Stimulated activated CD8-positive, alpha-beta memory T cell treated with anti-CD3 and anti-CD28 coated beads, Interleukin-12 subunit alpha, Interleukin-12 subunit beta, amount 100 ng/mL, for 4 hours (primary cell): ENCODE results near the gene ACSS1.

ENCODE experiments used
- DNase-seq: peaks from one replicate; pipeline ENCODE4 v3.0.0-alpha.2; 2020; ENCODE audit warnings: low read depth

The ACSS1 gene

DNA sequence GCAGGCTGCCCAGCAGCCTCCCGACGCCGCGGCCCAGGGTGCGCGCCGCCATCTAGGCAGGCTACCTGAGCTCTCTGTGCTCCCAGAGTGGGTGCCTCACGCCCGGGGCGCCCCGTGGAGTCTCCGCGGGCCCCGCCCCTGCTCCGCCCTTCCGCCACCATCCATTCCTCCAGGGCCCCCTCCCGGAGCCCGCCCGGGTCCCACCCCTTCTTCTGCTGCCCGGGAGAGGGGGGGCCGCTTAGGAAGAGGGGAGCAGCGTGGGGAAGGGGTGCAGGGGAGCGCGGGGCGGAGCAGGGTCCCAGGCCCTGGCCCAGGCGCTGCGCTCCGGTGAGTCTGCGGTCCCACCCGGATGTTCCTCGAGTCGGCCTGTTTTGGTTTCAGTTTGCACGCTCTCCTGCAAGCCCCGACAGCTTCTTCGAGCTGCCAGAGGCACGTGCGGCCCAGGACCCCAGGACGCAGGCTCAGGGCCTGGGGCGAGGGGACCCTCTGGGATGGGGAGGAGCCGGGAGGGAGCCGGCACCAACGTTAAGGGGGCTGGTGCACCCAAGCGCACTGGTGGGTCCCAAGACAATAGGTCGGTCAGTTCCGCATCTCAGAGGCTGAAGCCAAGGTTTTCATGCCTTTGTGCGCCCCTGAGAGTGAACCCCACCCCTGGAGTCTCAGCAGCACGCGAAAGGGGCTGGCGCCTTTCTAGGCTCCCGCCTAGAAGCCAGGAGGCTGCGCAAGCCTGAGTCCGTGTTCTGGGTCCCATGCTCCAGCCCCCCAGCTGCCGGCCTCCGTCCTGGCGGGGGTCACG lies at the start of gene ACSS1:
Gene ACSS1, minus strand, starts transcription at position 89 of the 796 bp plus-strand sequence. Its CDS starts 37 bp downstream, at position 52.
- peak; percentile 57 for DNase-seq

DNA sequence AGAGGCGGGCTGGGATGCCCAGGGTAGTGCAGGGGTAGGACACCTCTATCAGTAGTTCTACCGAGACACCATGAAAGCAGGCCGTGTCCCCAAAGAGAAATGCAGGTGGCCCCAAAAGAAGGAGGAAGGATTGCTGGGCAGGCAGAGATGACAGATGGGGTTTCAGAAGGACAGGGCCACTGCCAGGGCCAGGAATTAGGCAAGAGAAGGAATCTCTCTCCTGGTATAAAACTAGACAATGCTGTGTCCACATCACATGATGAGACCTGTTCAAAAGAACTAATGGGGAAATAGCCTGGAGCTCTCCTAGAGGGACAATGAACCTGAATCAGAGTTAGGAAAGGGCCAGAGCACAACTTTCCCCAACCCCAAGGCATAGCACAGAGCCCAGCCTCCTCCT lies 45.6 kb upstream of the ACSS1 start:
- no peak for DNase-seq

GRCh38 chr20:25100914-25101313 lies 43.0 kb upstream of the ACSS1 start:
- no peak for DNase-seq

DNA sequence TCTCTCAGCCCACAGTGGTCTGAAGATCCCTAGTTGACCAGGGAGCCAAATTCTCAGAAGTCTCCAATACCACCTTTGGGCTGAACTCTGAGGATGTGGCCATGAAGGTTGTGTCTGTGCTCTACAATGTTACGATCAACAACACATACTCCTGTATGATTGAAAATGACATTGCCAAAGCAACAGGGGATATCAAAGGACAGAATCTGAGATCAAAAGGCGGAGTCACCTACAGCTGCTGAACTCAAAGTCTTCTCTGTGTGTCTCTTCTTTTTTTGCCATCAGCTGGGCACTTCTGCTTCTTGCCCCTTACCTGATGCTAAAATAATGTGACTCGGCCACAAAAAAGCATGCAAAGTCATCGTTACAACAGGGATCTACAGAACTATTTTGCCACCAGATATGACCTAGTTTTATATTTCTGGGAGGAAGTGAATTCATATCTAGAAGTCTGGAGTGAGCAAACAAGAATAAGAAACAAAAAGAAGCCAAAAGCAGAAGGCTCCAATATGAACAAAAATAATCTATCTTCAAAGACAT lies 41.7 kb upstream of the ACSS1 start:
- no peak for DNase-seq

DNA sequence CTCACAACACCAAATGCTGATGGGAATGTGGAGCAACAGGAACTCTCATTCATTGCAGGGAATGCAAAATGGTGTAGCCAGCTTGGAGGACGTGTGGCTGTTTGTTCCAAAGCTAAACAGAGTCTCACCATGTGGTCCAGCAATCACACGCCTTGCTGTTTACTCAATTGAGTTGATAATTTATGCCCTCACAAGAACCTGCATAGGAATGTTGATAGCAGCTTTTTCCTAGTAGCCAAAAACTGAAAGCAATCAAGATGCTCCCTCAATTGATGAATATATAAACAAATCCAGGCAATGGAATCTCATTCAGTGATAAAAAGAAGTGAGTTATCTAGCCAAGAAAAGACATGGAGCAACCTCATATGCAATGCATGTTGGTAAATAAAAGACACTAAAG lies 39.6 kb upstream of the ACSS1 start:
- no peak for DNase-seq

DNA sequence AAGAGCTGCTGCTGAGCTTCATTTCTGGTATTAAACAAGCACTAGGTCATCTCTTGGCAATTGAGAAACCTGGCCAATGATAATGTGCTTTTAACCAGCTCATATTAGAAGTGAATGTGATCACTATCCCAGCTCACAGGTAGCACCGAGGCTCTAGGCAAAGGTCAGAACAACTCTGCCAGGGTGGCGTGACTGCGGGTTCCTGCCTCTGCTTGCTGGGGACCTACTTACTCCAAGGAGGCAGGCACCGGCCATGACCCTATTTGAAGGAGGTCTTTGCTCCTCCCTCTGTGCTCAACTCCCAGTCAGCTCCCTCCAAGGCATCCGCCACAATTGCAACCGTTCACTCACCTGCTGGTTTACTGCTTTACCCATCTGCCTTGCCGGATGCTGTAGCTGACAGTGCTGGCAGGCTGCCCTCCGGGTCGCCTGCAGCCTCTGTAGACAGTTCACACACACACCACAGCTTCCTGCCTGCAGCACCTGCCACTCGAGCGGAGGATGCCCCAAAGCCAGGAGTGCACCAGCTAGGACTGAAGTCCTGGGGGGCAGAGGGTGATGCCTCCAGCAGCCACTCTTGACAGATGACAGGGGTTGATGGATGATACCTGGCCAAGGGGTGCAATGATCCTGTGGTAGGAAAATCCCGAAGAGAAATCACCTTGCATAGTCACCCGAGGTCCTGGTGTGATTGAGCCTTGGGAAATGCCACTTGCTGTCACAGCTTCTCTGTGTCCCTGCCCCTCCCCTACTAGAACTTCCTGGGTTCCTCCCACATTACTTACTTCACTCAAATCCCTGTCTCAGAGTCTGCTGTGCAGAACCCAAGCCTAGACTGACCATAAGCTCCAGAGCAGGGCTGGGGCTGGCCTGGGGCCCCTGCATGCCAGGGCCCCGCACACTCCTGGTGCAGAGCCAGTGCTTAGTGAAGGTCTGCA lies 32.8 kb upstream of the ACSS1 start:
- DNase-seq: peak; percentile 44

DNA sequence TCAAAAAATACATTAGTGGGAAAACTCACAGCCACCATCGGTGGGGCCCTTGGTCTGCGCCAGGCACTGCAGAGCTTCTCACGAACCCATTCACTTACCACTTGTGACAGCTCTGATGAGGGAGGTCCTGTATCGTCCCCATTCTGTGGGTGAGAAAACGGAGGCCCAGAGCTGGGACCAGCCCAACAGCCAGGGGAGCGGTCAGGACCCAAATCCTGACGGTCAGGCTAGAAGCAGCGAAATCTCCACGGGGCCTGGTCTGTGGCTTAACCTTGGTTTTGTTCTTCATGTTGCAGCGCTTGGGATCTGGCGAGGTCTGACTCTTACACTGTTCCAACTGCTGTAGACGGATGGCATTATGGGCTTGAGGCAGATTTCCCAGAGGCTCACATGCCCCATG lies 31.7 kb upstream of the ACSS1 start:
- no peak for DNase-seq

DNA sequence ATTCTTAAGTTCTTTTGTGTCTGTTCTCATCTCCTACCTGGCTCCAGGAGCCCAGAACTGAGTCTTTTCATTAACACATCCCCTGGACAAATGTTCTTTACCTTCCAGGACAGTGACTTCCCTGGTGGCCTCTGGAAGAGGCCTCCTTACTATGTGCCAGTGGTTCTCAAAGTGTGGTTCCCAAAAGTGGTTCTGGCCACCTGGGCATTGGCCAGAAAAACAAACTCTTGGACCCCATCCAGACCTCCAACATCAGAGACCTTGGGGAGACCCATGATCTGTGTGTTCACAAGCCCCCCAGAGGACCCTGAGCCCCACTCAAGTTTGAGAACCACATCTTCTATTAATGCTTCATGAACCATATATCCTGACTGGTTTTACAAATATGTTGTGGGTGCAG lies 31.2 kb upstream of the ACSS1 start:
- no peak for DNase-seq

DNA sequence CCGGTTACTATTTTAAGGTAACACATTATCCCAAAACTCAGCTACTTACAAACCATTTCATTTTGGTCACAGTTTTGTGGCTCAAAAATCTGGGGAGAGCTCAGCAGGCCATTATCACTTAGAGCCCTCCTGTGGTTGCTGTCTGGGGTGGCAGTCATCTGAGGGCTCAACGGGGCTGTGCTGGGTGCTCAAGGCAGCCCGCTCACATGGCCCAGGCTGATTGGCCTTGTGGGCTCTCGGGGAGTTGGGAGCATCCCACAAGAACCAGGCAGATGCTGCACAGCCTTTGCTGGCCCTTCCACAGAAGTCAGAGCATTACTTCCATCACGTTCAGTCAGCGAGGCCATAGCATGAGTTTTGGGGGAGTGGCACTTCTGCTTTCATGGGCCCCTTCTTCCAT lies 30.3 kb upstream of the ACSS1 start:
- no peak for DNase-seq

DNA sequence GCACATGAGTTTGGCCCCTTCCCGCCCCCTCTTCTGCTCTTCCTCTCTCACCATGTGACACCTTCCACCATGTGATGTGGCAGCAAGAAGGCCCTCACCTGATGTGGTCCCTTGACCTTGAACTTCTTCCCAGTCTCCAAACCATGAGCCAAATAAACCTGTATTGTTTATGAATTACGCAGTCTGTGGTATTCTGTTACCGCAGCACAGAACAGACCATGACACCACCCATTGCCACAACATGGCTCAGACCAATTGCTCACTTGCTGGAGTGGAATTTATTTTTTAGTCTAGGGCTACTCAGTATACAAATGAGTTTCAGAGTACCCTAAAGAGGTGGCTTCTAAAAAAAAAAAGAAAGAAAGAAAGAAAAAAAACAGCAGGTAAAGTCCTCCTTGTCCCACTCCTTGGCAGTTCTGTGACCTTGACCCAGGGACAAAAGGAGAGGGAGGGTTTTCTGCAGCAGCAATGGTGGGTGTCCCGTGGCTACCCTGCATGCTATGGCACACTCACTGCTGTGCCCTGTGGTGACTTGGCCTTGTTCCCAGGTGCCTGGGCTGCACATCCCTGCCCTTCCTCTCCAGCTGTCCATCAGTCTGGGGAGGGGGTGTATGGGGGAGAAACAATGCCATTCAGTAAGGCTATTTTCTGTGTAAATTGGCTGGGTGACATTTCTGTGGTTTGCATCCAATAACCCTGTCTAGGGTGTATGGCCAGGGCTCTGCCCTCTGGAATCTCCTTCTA lies 29.4 kb upstream of the ACSS1 start:
- DNase-seq: no peak

DNA sequence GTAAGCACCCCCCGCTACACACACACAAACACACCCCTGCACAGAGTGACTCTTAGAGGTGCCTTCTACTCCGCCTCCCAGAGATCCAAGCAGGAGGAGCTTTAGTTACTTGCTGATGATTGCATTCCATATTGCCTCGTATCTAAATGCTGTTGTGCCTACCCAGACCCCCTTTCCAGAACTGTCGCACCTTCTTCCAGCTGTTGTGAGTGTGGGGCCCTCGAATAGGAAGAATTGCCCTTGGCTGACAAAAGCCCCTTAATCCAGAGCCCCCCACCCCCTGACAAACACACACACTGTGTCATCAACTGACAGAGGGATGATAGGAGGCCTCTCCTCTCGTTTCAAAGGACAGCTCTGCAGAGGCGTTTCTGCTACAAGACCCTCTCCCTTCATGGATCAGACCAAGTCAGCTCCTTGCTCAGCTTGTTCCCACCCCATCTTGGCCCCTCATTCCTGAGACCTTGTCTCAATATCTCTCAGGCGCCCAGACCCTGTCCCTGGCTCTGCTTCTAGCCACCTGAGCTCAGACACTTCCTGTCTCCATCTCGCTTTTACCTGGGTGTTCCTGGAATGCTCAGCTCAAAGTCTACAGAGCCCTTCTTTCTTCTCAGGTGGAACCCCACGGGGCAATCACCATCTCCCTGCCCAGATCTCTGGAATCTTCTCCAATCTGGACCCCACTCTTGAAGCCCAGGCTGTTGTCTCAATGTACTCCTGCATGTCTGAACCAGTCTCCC lies 28.0 kb upstream of the ACSS1 start:
- no peak for DNase-seq

- no peak for DNase-seq
These were observed 26.8 kb upstream of the ACSS1 start for GRCh38 chr20:25084626-25085187.

- no peak for DNase-seq
These were observed 26.1 kb upstream of the ACSS1 start for GRCh38 chr20:25083773-25084625.

DNA sequence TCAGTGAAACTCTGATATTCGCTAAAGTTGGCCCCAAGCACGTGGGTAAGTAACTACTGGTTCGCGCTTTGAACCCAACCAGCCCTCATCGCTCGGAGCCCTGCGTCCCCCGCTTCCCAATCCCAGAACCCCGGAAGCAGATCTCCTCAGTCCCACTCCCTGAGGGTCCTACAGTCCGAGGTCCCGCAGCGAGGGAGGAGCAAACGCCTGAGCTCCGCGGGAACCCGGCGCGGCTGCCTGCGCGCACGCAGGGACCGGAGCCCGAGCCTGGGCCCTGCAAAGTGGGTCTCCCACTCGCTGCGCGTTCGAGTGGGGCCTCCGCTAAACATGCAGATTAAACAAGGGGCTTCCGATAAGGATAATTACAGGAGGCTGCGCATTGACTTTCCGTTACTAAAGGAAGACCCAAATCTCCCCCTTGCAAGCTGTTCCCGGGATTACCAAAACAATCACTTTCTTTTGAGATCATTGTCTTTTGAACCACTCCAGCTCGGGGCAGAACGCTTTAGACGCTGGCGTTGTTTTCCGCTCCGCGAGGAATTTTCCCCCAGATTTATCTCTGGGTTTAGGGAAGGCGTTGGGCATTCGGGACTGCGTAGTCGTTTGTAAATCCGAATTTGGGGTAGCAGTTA lies 25.3 kb upstream of the ACSS1 start:
- DNase-seq: no peak

GRCh38 chr20:25082498-25082873 lies 24.5 kb upstream of the ACSS1 start:
- DNase-seq: no peak

DNA sequence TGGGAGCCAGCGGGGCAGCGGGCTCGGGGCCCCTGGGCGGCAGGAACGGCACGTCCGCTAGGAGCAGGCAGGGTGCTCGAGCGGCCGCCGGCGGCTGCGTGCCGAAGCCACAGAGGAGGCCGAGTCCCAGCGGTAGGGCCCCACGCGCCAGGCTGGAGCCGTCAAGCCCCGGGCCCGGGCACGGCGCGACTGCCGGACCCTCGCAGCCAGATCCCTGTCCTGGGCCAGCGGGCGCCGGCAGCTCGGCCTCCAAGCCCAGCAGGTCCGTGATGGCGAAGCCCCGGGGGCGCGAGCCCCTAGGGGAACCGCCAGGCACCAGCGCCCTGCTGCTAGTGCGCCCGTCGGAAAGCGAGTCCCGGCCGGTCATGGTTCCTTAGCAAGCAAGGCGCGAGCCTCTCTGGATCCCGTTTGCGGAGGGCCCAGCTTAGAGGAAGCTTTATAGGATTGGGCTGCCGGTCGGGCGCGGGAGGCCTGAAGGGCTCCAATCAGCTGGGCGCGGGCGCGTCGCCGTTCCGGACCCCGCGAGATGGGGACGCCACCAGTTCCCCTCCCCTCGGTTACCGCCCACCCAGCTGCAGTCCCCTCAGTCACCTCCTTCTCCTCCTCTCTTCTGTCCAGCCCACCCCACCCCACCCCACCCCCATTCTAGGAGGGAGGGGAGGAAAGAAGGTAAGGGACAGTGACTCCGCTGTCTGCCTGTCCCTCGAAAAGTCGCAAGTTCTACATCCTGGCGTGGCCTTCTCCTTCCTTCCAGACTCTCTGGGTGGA lies 24.0 kb upstream of the ACSS1 start, which contains the start of gene VSX1:
Gene VSX1, minus strand, starts transcription at position 412 of the 768 bp plus-strand sequence. Its CDS starts 45 bp downstream, at position 367.
- DNase-seq: no peak

- no peak for DNase-seq
These were observed 23.3 kb upstream of the ACSS1 start for GRCh38 chr20:25081065-25081729.

DNA sequence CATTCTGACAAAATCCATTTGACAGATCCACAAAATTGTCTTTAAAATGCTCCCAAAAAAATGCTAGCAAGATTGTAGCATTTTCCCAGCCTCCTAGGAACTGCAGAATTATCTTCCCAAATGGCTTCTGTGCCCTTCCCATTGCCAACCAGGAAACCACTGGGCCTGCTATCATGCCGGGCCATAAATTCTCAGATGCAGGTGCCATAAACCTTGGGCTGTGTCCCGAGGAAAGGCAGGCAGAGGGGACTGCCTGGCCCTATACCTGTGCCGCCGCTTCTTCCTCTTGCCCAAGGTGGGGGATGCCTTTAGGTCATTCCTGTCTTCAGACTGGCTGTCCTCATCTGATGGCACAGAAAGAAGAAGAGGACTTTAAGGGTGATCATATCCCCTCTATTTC lies 21.2 kb upstream of the ACSS1 start:
- DNase-seq: no peak
